GM12874 (cell line): ENCODE results near the gene MAFB.

ENCODE experiments used
- TF ChIP-seq, protein P1 (sequence below): IDR thresholded peaks from 2 replicates; pipeline ENCODE4 v1.5.1; 2011; ENCODE audit warnings: low read depth, mild to moderate bottlenecking, control low read depth, low read length, moderate library complexity; ENCODE audit not compliant: insufficient read depth

The MAFB gene

DNA sequence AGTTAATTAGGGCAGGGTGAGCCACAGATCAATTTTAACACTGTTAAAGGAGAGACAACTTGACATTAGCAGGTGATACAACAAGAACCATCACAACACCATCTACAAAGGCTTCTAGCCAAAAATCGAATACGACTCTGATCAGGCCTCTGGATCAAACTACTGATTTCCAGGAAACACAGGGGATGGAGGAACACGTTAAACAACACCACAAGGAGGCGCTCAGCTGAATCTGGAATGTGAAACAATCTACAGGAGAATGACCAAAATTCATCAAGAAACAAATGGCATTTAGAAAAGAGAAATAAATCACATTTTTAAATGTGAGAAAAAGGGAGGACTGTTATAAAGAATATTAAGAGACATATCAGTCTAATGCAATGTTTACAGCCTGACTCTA lies 13.5 kb upstream of the MAFB start:
- TF ChIP-seq, protein P1, sequence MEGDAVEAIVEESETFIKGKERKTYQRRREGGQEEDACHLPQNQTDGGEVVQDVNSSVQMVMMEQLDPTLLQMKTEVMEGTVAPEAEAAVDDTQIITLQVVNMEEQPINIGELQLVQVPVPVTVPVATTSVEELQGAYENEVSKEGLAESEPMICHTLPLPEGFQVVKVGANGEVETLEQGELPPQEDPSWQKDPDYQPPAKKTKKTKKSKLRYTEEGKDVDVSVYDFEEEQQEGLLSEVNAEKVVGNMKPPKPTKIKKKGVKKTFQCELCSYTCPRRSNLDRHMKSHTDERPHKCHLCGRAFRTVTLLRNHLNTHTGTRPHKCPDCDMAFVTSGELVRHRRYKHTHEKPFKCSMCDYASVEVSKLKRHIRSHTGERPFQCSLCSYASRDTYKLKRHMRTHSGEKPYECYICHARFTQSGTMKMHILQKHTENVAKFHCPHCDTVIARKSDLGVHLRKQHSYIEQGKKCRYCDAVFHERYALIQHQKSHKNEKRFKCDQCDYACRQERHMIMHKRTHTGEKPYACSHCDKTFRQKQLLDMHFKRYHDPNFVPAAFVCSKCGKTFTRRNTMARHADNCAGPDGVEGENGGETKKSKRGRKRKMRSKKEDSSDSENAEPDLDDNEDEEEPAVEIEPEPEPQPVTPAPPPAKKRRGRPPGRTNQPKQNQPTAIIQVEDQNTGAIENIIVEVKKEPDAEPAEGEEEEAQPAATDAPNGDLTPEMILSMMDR = no peak

DNA sequence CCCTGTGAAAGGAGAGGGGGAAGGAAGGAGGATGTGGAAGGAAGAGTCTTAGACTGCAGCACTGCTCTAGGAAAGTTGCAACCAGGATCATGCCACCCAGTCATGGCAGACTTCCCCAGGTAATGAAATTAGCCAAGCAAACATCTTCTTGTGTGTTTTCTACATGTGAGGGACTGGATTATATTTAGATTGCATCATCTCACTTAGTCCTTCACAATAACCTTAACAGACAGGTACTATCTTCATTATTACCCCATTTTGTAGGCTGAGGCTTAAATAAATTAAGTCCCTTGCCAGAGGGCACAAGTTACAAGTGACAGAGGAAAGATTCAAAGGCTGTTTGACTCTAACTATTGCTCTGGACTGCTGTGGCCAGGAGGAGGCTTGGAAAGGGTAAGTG lies 9.7 kb upstream of the MAFB start:
- TF ChIP-seq, protein P1 = no peak

DNA sequence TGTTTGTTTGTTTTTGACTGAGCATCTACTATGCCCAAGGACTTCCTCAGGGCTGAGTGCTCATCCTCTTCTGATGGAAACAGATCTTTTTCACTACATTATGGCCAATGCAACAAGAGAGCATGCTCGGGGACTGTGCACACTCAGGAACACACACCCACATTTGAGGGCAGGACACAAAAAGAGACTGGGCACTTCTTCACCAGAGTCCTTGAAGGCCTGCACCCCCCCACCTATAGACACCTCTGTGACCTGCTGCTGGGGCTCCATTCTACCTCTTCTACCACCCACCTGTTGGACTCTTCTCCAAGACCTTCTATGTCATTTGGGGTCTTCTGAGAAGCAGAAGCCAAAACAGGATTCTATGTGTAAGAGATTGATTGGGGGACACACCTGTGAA lies 9.2 kb upstream of the MAFB start:
- TF ChIP-seq, protein P1 = no peak

DNA sequence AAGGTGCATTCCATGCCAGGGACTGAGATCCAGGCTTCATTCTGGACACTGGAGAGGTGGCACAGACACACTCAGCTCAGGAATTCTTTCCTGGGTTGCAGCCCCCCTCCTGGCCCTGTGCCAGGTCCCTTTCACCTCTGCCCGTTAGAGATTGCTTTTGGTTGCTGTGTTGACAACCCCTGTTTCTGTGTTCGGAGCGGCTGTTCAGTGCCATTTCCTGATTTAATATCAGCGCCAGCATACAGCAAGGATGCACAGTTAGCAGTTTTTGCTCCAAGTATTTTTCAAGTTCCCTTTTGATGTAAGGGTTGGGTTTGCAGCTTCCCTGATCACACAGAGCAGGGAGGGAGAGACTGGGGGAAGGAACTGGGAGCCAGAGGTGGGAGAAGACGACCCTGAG lies 8.5 kb upstream of the MAFB start:
- TF ChIP-seq, protein P1 = no peak

DNA sequence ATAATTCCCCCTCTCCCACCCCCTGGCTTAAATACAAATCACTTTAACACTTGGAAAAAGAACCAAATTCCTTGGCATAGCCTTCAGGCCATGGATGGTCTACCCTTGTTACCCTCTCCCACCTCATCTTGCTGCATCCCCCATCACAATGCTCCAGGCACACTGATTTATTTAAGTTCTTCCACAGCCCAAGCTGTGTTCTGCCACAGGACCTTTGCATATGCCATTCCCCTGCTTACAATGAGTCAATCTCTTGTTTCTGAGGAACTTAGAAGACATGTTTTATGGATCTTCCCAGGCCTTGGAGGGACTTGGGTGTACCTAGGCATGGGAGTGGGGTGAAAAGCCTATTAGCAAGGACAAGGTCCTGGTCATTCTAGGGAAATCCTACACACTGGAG lies 6.2 kb upstream of the MAFB start:
- TF ChIP-seq, protein P1 = no peak

DNA sequence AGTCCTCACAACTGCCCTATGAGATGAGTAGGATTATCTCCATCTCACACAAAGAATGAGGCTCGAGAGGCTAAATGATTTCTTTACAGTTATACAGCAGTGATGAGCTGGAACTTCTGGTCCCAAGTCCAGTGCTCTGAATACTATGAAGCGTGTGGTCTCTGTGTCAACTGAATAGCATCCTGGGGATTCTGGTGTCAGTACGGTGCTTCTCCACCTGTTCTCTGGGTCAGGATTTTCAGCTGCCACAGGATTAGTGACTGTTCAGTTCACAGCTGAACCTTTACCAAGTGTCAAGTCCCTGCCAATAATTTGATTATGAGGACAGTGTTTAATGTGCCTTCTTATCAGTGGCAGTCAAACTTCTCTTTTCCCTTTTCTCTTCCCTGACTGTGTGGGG lies 5.2 kb upstream of the MAFB start:
- TF ChIP-seq, protein P1 = no peak

DNA sequence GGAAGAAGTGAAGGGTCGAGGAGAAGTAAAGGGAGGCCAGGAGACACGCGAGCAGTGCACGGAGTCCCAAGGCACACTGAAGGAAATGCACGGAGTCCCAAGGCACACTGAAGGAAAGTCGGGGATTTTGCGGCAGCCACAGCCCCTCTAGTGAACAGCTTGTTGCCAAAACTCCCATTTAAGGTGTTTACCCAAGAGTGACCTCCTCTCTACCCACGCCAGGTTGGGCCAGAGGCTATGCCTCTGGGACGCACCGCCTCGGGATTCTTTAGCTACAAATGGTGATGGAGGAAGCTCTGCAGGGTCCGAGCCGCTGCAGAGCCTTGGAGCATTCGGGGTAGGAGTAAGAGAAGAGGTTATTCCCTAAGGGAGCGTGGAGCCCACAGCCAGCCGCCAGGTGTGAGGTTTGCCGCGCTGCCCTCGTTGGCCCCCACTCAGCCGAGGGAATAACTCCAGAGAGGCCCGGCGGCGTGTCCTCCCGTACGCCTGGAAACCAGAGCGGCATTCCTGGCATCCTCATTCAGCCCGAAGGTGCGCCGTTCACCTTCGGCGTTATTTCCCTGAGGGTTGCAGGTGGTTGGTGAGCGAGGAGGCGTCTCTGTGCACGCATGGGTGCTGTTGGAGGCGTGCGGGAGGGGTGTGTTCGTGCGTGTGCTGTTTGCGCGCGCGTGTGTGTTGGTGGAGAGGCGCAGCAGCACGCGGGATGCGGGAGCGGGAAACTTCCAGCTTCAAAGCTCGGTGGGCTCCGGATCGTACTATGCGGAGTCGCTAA lies 3.4 kb upstream of the MAFB start:
- TF ChIP-seq, protein P1 = no peak
